Measurements from ENCODE around the gene PCDHB14. TPM values are rescaled to one million over a fixed set of nuclear protein-coding genes. Genes with fewer than 3 reads are reported as not detected.
"Not testable (repeated sequence)": the region's sequence is repeated elsewhere in the genome, so short reads cannot be mapped to it uniquely, and the experiment has no call there.

PCDHB14 gene
- total RNA-seq, 1 donor from 2014 or later: 10.6 TPM

GRCh38 chr5:141213656-141214339, 9.3 kb upstream of the PCDHB14 start, which contains the start of gene PCDHB13:
TSS of gene PCDHB13 (plus strand) at chr5:141213919. CDS start at chr5:141214124, 205 bp downstream.
- intact Hi-C loops (cut with DNase I); H3K36me3 ChIP-seq; H3K27me3 ChIP-seq; DNase-seq (ENCODE audit: low spot score in 2 of 2); H3K27ac ChIP-seq; H3K4me3 ChIP-seq; H3K4me1 ChIP-seq: not testable (repeated sequence)
- peaks cover 58 to 84% of the 10 kb centered on the region in 2 donors for H3K9me3 ChIP-seq
- peak in 1 of 3 experiments; percentile 20 for TF ChIP-seq CTCF (IDR thresholded peaks at IDR 0.05)

GRCh38 chr5:141214583-141214982, 8.6 kb upstream of the PCDHB14 start:
- DNase-seq (ENCODE audit: low spot score in 2 of 2); intact Hi-C loops (cut with DNase I): not testable (repeated sequence)
- H3K9me3 ChIP-seq: peaks cover 58 to 84% of the 10 kb centered on the region in 2 donors

GRCh38 chr5:141215504-141215903, 7.6 kb upstream of the PCDHB14 start:
- H3K9me3 ChIP-seq: peaks cover 57 to 84% of the 10 kb centered on the region in 2 donors
- H3K27me3 ChIP-seq; H3K4me3 ChIP-seq; DNase-seq (ENCODE audit: low spot score in 2 of 2); H3K27ac ChIP-seq; H3K4me1 ChIP-seq; intact Hi-C loops (cut with DNase I); H3K36me3 ChIP-seq: not testable (repeated sequence)

More at GRCh38 chr5:141214583-141214982, 8.6 kb upstream of the PCDHB14 start:
- H3K36me3 ChIP-seq, H3K4me1 ChIP-seq, H3K27ac ChIP-seq, H3K27me3 ChIP-seq, H3K4me3 ChIP-seq: not testable (repeated sequence)

GRCh38 chr5:141216035-141216434, 7.1 kb upstream of the PCDHB14 start:
- H3K4me3 ChIP-seq; H3K27ac ChIP-seq; H3K4me1 ChIP-seq; H3K36me3 ChIP-seq; intact Hi-C loops (cut with DNase I); DNase-seq (ENCODE audit: low spot score in 2 of 2); H3K27me3 ChIP-seq: not testable (repeated sequence)
- H3K9me3 ChIP-seq: peaks cover 56 to 84% of the 10 kb centered on the region in 2 donors

GRCh38 chr5:141224844-141225243, 1.7 kb downstream of the PCDHB14 start:
- H3K36me3 ChIP-seq; H3K4me1 ChIP-seq; H3K4me3 ChIP-seq; H3K27ac ChIP-seq; DNase-seq (ENCODE audit: low spot score in 2 of 2); H3K27me3 ChIP-seq; intact Hi-C loops (cut with DNase I): not testable (repeated sequence)
- H3K9me3 ChIP-seq: peaks cover 63 to 92% of the 10 kb centered on the region in 2 donors

GRCh38 chr5:141225421-141225820, 2.3 kb downstream of the PCDHB14 start:
- H3K36me3 ChIP-seq; H3K27me3 ChIP-seq; intact Hi-C loops (cut with DNase I); DNase-seq (ENCODE audit: low spot score in 2 of 2); H3K4me3 ChIP-seq; H3K4me1 ChIP-seq; H3K27ac ChIP-seq: not testable (repeated sequence)
- H3K9me3 ChIP-seq: peaks cover 65 to 92% of the 10 kb centered on the region in 2 donors

- H3K36me3 ChIP-seq: no peaks in the 10 kb centered on the region
- H3K4me3 ChIP-seq: peak overlapping the region; percentile 16 to 42
- peak in 1 of 3 experiments; percentile 13 for TF ChIP-seq CTCF (IDR thresholded peaks at IDR 0.05)
- no peak for DNase-seq (ENCODE audit: low spot score in 2 of 2)
- peaks cover 68 to 93% of the 10 kb centered on the region in 2 donors for H3K9me3 ChIP-seq
- no peak overlapping the region for H3K27ac ChIP-seq
- intact Hi-C loops (cut with DNase I): no loop called here
- H3K4me1 ChIP-seq: no peaks in the 10 kb centered on the region
- no peaks in the 10 kb centered on the region for H3K27me3 ChIP-seq
These were observed 11.0 kb downstream of the PCDHB14 start for GRCh38 chr5:141234109-141234667.

- DNase-seq (ENCODE audit: low spot score in 2 of 2); H3K4me1 ChIP-seq; intact Hi-C loops (cut with DNase I): not testable (repeated sequence)
These were observed 12.8 kb downstream of the PCDHB14 start for GRCh38 chr5:141235922-141236321.

More at GRCh38 chr5:141235922-141236321, 12.8 kb downstream of the PCDHB14 start:
- H3K4me3 ChIP-seq, H3K27ac ChIP-seq, H3K27me3 ChIP-seq, H3K36me3 ChIP-seq: not testable (repeated sequence)
- peaks cover 75 to 99% of the 10 kb centered on the region in 2 donors for H3K9me3 ChIP-seq
